Aorta (tissue), 5 donors: ENCODE data around the gene RINL. TPM values are rescaled to one million over a fixed set of nuclear protein-coding genes. Genes with fewer than 3 reads are reported as not detected.
A peak's percentile ranks its signal among the peaks of the same experiment; 100 is the strongest.
"Not testable (repeated sequence)": the region's sequence is repeated elsewhere in the genome, so short reads cannot be mapped to it uniquely, and the experiment has no call there.

Experiments used
- ATAC-seq: fragments of 200-7000 bp; cut with Tn5 transposase; one replicate; pipeline ENCODE4 v1.9.1; 2022; ENCODE audit warnings: moderate library complexity; ENCODE audit not compliant: low FRiP score
- DNase-seq, 2 donors: peaks; one replicate each; pipeline ENCODE4 v3.0.0-alpha.2; 2020
- H3K27ac ChIP-seq, 2 donors: one replicate each; pipeline ENCODE4 v1.5.1; 2013; ENCODE audit warnings: low read length in 2 of 2, mild to moderate bottlenecking in 2 of 2, moderate library complexity in 2 of 2, control low read depth in 1 of 2, inconsistent platforms in 1 of 2, low read depth in 1 of 2
- H3K27me3 ChIP-seq, 2 donors: one replicate each; pipeline ENCODE4 v1.6.1; 2013; ENCODE audit warnings: control low read depth in 1 of 2, low read length in 1 of 2, mild to moderate bottlenecking in 1 of 2, moderate library complexity in 1 of 2; ENCODE audit not compliant: insufficient read depth in 2 of 2, control insufficient read depth in 1 of 2
- H3K36me3 ChIP-seq, 2 donors: one replicate each; pipeline ENCODE4 v1.6.1; 2013; ENCODE audit warnings: control low read depth in 1 of 2, low read length in 1 of 2, mild to moderate bottlenecking in 1 of 2; ENCODE audit not compliant: insufficient read depth in 2 of 2, control insufficient read depth in 1 of 2
- H3K4me1 ChIP-seq, 2 donors: one replicate each; pipeline ENCODE4 v1.6.1; 2013; ENCODE audit warnings: low read length in 2 of 2, control low read depth in 1 of 2, mild to moderate bottlenecking in 1 of 2, moderate library complexity in 1 of 2; ENCODE audit not compliant: insufficient read depth in 2 of 2, control insufficient read depth in 1 of 2
- H3K4me3 ChIP-seq, 2 donors: one replicate each; pipeline ENCODE4 v1.5.1; 2013; ENCODE audit warnings: low read length in 2 of 2, control low read depth in 1 of 2, mild to moderate bottlenecking in 1 of 2
- H3K9me3 ChIP-seq: one replicate; pipeline ENCODE4 v1.6.1; 2013; ENCODE audit warnings: mild to moderate bottlenecking, low read length; ENCODE audit not compliant: control insufficient read depth
- WGBS, 2 donors: extraction: QIAGEN DNeasy Blood & Tissue Kit; methylation state at CpG; one replicate each; pipeline ENCODE4 v1.1.7; 2013; 5-methylcytosine and 5-hydroxymethylcytosine counted together
- intact Hi-C, 2 donors: fragments of 100-400 bp; cut with DNase I; formaldehyde crosslinking; loops; one replicate each; pipeline versions ENCODE4 v1.14.2 to v1.15.0; 2022
- polyA plus RNA-seq, 2 donors: library from polyadenylated mRNA; stranded (reverse); fragments of 200-250 nt; gene quantifications; one replicate each; pipeline ENCODE4 v1.2.3, GENCODE V29; 2013
- total RNA-seq, 2 donors: library from RNA; stranded (reverse); fragmentation: NEBNext Ultra II Directional; extraction: Animal tissue kit (Norgen Biotek cat#: 25700); gene quantifications; one replicate each; pipeline ENCODE4 v1.2.1, GENCODE V29; 2021
- donor health status: healthy with polysubstance abuse.
- donor health status: Bipolar disorder and iron deficiency.
- donor health status: DM: no; HTN: no; CAD: no.
- donor health status: DM: no; HTN: no; CAD: no.
- donor health status: DM: yes; HTN: yes; CAD: no.

RINL gene
- total and polyA plus RNA-seq, 4 donors: 1.8 to 5.7 (median 4.4) TPM

GRCh38 chr19:38898788-38899446 lies 20.8 kb upstream of the RINL start:
- ATAC-seq: peak; percentile 2
- H3K9me3 ChIP-seq: no peaks in the 10 kb centered on the region
- intact Hi-C loops: no loop called here
- no peak for DNase-seq
- H3K27me3 ChIP-seq: no peaks in the 10 kb centered on the region
- no peaks in the 10 kb centered on the region for H3K36me3 ChIP-seq
- H3K27ac ChIP-seq: peak overlapping the region in 1 of 2 donors; percentile 1
- peak overlapping the region; percentile 56 to 64 for H3K4me3 ChIP-seq
- 4 to 5% methylated on average over 24 to 25 of the region's 25 CpGs for whole genome bisulfite sequencing, 2 donors
- H3K4me1 ChIP-seq: no peaks in the 10 kb centered on the region

GRCh38 chr19:38894968-38895367 lies 16.9 kb upstream of the RINL start:
- H3K27ac ChIP-seq: no peak overlapping the region
- H3K4me3 ChIP-seq: no peak overlapping the region
- no peaks in the 10 kb centered on the region for H3K9me3 ChIP-seq
- no peaks in the 10 kb centered on the region for H3K4me1 ChIP-seq
- no peak for DNase-seq
- H3K27me3 ChIP-seq: no peaks in the 10 kb centered on the region
- H3K36me3 ChIP-seq: peaks cover 0 to 2% of the 10 kb centered on the region in 2 donors
- WGBS, 2 donors: 81 to 84% methylated on average over 9 of the region's 9 CpGs
- intact Hi-C loops: no loop called here
- no peak for ATAC-seq

- intact Hi-C loops: no loop called here
- no peaks in the 10 kb centered on the region for H3K27me3 ChIP-seq
- H3K27ac ChIP-seq: no peak overlapping the region
- H3K36me3 ChIP-seq: peaks cover 0 to 6% of the 10 kb centered on the region in 2 donors
- ATAC-seq (no peak), DNase-seq (no peak)
- H3K4me1 ChIP-seq: no peaks in the 10 kb centered on the region
- 94 to 97% methylated on average over 14 of the region's 14 CpGs for WGBS, 2 donors
- H3K4me3 ChIP-seq: no peak overlapping the region
- no peaks in the 10 kb centered on the region for H3K9me3 ChIP-seq
Measured at GRCh38 chr19:38893341-38893771, 15.3 kb upstream of the RINL start.

- Histone ChIP-seq H3K36me3 (peaks cover 0 to 6% of the 10 kb centered on the region in 2 donors), H3K27me3 (no peaks in the 10 kb centered on the region), H3K4me3 (no peak overlapping the region), H3K9me3 (no peaks in the 10 kb centered on the region), H3K27ac (no peak overlapping the region), H3K4me1 (no peaks in the 10 kb centered on the region)
- DNase-seq (no peak), ATAC-seq (no peak)
- 91 to 93% methylated on average over 5 of the region's 5 CpGs for WGBS, 2 donors
- intact Hi-C loops: no loop called here
Measured at GRCh38 chr19:38892841-38893240, 14.8 kb upstream of the RINL start.

GRCh38 chr19:38891771-38892170 lies 13.7 kb upstream of the RINL start:
- Histone ChIP-seq H3K4me1 (no peaks in the 10 kb centered on the region), H3K27me3 (no peaks in the 10 kb centered on the region), H3K9me3 (no peaks in the 10 kb centered on the region), H3K36me3 (peaks cover 0 to 6% of the 10 kb centered on the region in 2 donors), H3K4me3 (no peak overlapping the region), H3K27ac (no peak overlapping the region)
- ATAC-seq (no peak), DNase-seq (no peak)
- 85% methylated on average over 6 of the region's 6 CpGs for WGBS, 2 donors
- intact Hi-C loops: no loop called here

GRCh38 chr19:38890686-38891085 lies 12.6 kb upstream of the RINL start:
- no peaks in the 10 kb centered on the region for H3K27me3 ChIP-seq
- H3K4me1 ChIP-seq: no peaks in the 10 kb centered on the region
- no peaks in the 10 kb centered on the region for H3K9me3 ChIP-seq
- no peak overlapping the region for H3K27ac ChIP-seq
- ATAC-seq (no peak), DNase-seq (no peak)
- H3K4me3 ChIP-seq: no peak overlapping the region
- intact Hi-C loops: no loop called here
- H3K36me3 ChIP-seq: peaks cover 0 to 6% of the 10 kb centered on the region in 2 donors

- no peak overlapping the region for H3K27ac ChIP-seq
- H3K4me3 ChIP-seq: no peak overlapping the region
- no peaks in the 10 kb centered on the region for H3K9me3 ChIP-seq
- no peaks in the 10 kb centered on the region for H3K27me3 ChIP-seq
- no peak for DNase-seq
- intact Hi-C loops: loop anchor here in 1 of 2 donors (10.0 kb wide), 1 partner anchor 485 kb away; the partner anchor contains the start of gene FAM98C
- no peaks in the 10 kb centered on the region for H3K4me1 ChIP-seq
- ATAC-seq: no peak
- WGBS, 2 donors: 90 to 93% methylated on average over 8 of the region's 8 CpGs
- H3K36me3 ChIP-seq: peaks cover 0 to 6% of the 10 kb centered on the region in 2 donors
Measured at GRCh38 chr19:38889803-38890202, 11.7 kb upstream of the RINL start.

GRCh38 chr19:38888876-38889275 lies 10.8 kb upstream of the RINL start:
- intact Hi-C loops: loop anchor here in 1 of 2 donors (10.0 kb wide), 1 partner anchor 484 kb away; the partner anchor contains the start of gene FAM98C
- ATAC-seq: no peak
- peaks cover 0 to 6% of the 10 kb centered on the region in 2 donors for H3K36me3 ChIP-seq
- WGBS, 2 donors: 93% methylated on average over 17 of the region's 17 CpGs
- no peak overlapping the region for H3K27ac ChIP-seq
- no peaks in the 10 kb centered on the region for H3K27me3 ChIP-seq
- no peak overlapping the region for H3K4me3 ChIP-seq
- H3K4me1 ChIP-seq: no peaks in the 10 kb centered on the region
- H3K9me3 ChIP-seq: no peaks in the 10 kb centered on the region
- DNase-seq: no peak

- not testable (repeated sequence) for DNase-seq, H3K27me3 ChIP-seq, H3K4me3 ChIP-seq, H3K4me1 ChIP-seq, ATAC-seq, H3K9me3 ChIP-seq, H3K27ac ChIP-seq, H3K36me3 ChIP-seq
- intact Hi-C loops: loop anchor here in 1 of 2 donors (10.0 kb wide), 1 partner anchor 480 kb away; the partner anchor contains the start of gene FAM98C
- 95 to 97% methylated on average over 3 of the region's 3 CpGs for WGBS, 2 donors
Measured at GRCh38 chr19:38884691-38885090, 6.6 kb upstream of the RINL start.
